Gastrocnemius medialis (tissue), 4 donors: Measurements from ENCODE around the gene OSTM1. TPM values are rescaled to one million over a fixed set of nuclear protein-coding genes. Genes with fewer than 3 reads are reported as not detected.
"Not testable (repeated sequence)": the region's sequence is repeated elsewhere in the genome, so short reads cannot be mapped to it uniquely, and the experiment has no call there.

Experiments
- ATAC-seq, 2 donors: fragments of 150-250 bp; one replicate each; pipeline ENCODE4 v1.9.1; 2016
- DNase-seq, 2 donors: peaks; one replicate each; pipeline ENCODE4 v3.0.0-alpha.2; 2019
- H3K27ac ChIP-seq, 4 donors: fragments of 200-600 bp; sonication (generic); 1 replicate in 1 of 4; 2 replicates in 3 of 4; pipeline ENCODE4 v1.5.1; 2016 to 2018; ENCODE audit warnings: mild to moderate bottlenecking in 2 of 4, moderate library complexity in 1 of 4
- H3K27me3 ChIP-seq, 3 donors: fragments of 200-600 bp; sonication (generic) in 2 of 3; 1 replicate in 1 of 3; 2 replicates in 2 of 3; pipeline versions ENCODE4 v1.5.1 to v1.6.0; 2016 to 2019; ENCODE audit warnings: mild to moderate bottlenecking in 1 of 3, moderate library complexity in 1 of 3
- H3K36me3 ChIP-seq, 2 donors: fragments of 200-600 bp; sonication (generic) in 1 of 2; one replicate each; pipeline ENCODE4 v1.5.1; 2017 to 2018
- H3K4me1 ChIP-seq, 2 donors: fragments of 200-600 bp; sonication (generic) in 1 of 2; one replicate each; pipeline ENCODE4 v1.5.1; 2016 to 2017; ENCODE audit warnings: mild to moderate bottlenecking in 2 of 2
- H3K4me3 ChIP-seq, 4 donors: fragments of 200-600 bp; sonication (generic) in 3 of 4; 1 replicate in 1 of 4; 2 replicates in 3 of 4; pipeline ENCODE4 v1.5.1; 2016 to 2019; ENCODE audit warnings: mild to moderate bottlenecking in 2 of 4
- H3K9me3 ChIP-seq, 3 donors: fragments of 200-600 bp; sonication (generic) in 2 of 3; 1 replicate in 1 of 3; 2 replicates in 2 of 3; pipeline ENCODE4 v1.5.1; 2016 to 2019
- CTCF ChIP-seq, 5 experiments: fragments of 450-650 bp in 3 of 5; fragments of 200-600 bp in 2 of 5; sonication (generic) in 2 of 5; IDR thresholded peaks in 4 of 5; conservative IDR thresholded peaks in 1 of 5; 1 replicate in 4 of 5; 2 replicates in 1 of 5; pipeline ENCODE4 v1.5.1; 2016 to 2019; ENCODE audit warnings: antibody characterized with exemption in 5 of 5, mild to moderate bottlenecking in 3 of 5, moderate library complexity in 3 of 5
- POLR2A ChIP-seq, 2 donors: fragments of 450-650 bp; IDR thresholded peaks; one replicate each; pipeline ENCODE4 v1.6.1; 2017; ENCODE audit warnings: antibody characterized with exemption in 2 of 2, mild to moderate bottlenecking in 2 of 2, moderate library complexity in 2 of 2
- in situ Hi-C, 4 donors: fragments of 200-750 bp; cut with MboI; loops; one replicate each; pipeline versions ENCODE4 v1.15.0 to v1.8.0; 2017; ENCODE audit warnings: low sequenced_read_pairs in 4 of 4
- intact Hi-C: fragments of 100-400 bp; cut with DNase I; formaldehyde crosslinking; loops from one replicate; pipeline ENCODE4 v1.15.1; 2023; ENCODE audit warnings: low total_unique reads
- total RNA-seq, 4 donors: library from RNA; depleted of rRNA; stranded (reverse); fragments of >200 nt; gene quantifications; one replicate each; pipeline versions ENCODE4 v1.1.0 to v1.2.3, GENCODE V29; 2016

Gene OSTM1
- total RNA-seq, 4 donors from 2014 or later, result 28.3 to 64.3 (median 40.0) TPM

GRCh38 chr6:108027594-108027993, 46.9 kb downstream of the OSTM1 start:
- H3K4me3 ChIP-seq, result no peak overlapping the region
- no peaks in the 10 kb centered on the region for H3K4me1 ChIP-seq
- no peak overlapping the region for H3K27ac ChIP-seq
- no peaks in the 10 kb centered on the region for H3K9me3 ChIP-seq
- intact Hi-C loops, result no loop called here
- ATAC-seq (no peak), DNase-seq (no peak)
- TF ChIP-seq POLR2A (IDR thresholded peaks at IDR 0.05) (no peak), CTCF (IDR thresholded peaks at IDR 0.05 in 4 of 5, conservative IDR thresholded peaks at IDR 0.05 in 1 of 5) (no peak)
- in situ Hi-C loops, result no loop called here
- no peaks in the 10 kb centered on the region for H3K36me3 ChIP-seq
- H3K27me3 ChIP-seq, result no peaks in the 10 kb centered on the region

- intact Hi-C loops, result no loop called here
- Histone ChIP-seq H3K36me3 (no peaks in the 10 kb centered on the region), H3K9me3 (no peaks in the 10 kb centered on the region), H3K4me1 (no peaks in the 10 kb centered on the region), H3K27me3 (no peaks in the 10 kb centered on the region), H3K4me3 (no peak overlapping the region), H3K27ac (no peak overlapping the region)
- ATAC-seq (no peak), DNase-seq (no peak)
- TF ChIP-seq POLR2A (IDR thresholded peaks at IDR 0.05), result no peak
- TF ChIP-seq CTCF (IDR thresholded peaks at IDR 0.05 in 4 of 5, conservative IDR thresholded peaks at IDR 0.05 in 1 of 5), result no peak
- in situ Hi-C loops, result no loop called here
Observed at GRCh38 chr6:108027056-108027455, 47.5 kb downstream of the OSTM1 start.

GRCh38 chr6:108024427-108025073, 50.0 kb downstream of the OSTM1 start:
- Histone ChIP-seq H3K4me3 (no peak overlapping the region), H3K4me1 (no peaks in the 10 kb centered on the region), H3K27me3 (no peaks in the 10 kb centered on the region), H3K36me3 (no peaks in the 10 kb centered on the region), H3K27ac (no peak overlapping the region), H3K9me3 (no peaks in the 10 kb centered on the region)
- in situ Hi-C loops, result no loop called here
- intact Hi-C loops, result no loop called here
- DNase-seq (no peak), ATAC-seq (no peak)
- no peak for TF ChIP-seq POLR2A (IDR thresholded peaks at IDR 0.05)

GRCh38 chr6:108020472-108021116, 53.9 kb downstream of the OSTM1 start:
- Histone ChIP-seq H3K4me3 (no peak overlapping the region), H3K4me1 (no peaks in the 10 kb centered on the region), H3K36me3 (no peaks in the 10 kb centered on the region), H3K27me3 (no peaks in the 10 kb centered on the region), H3K27ac (no peak overlapping the region), H3K9me3 (no peaks in the 10 kb centered on the region)
- intact Hi-C loops (no loop called here), in situ Hi-C loops (no loop called here)
- ATAC-seq (no peak), DNase-seq (no peak)
- no peak for TF ChIP-seq CTCF (IDR thresholded peaks at IDR 0.05 in 4 of 5, conservative IDR thresholded peaks at IDR 0.05 in 1 of 5)
- no peak for TF ChIP-seq POLR2A (IDR thresholded peaks at IDR 0.05)

GRCh38 chr6:108016283-108016682, 58.3 kb downstream of the OSTM1 start:
- H3K9me3 ChIP-seq, H3K4me1 ChIP-seq, intact Hi-C loops, H3K4me3 ChIP-seq, H3K27me3 ChIP-seq, H3K36me3 ChIP-seq, in situ Hi-C loops, H3K27ac ChIP-seq, DNase-seq, ATAC-seq: not testable (repeated sequence)
